ENCODE data around the gene KSR2. TPM values are rescaled to one million over a fixed set of nuclear protein-coding genes. Genes with fewer than 3 reads are reported as not detected.

Gene KSR2
- total and polyA plus RNA-seq, 2 of the 13 experiments (the other 11 are each of a cell fraction or from before 2014, with no cell fraction given): 0.02 TPM; not detected in 1

DNA sequence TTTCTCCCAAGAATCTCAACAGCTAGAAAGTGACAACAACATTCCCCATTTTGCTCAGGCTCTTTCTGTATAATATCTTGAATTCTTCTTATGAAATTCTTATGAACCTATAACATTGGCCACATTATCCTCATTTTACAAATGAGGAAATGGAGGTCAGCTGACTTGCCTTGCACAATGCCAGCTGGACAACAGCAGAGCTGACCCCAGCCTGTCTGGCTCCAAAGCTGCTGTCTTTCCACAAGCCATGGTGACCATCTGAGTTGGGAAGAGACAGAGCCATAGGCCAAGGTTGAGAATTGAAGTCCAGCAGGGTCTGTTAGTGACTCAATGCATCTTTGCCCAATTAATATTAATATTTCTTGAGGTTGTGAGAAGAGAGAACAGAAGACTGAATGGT, 87.3 kb downstream of the KSR2 start:
- no peak for ATAC-seq
- Histone ChIP-seq H3K36me3 (replicated peaks in 1 of 2; ENCODE audit: control insufficient read depth in 1 of 2, insufficient read depth in 2 of 2, low read length in 2 of 2) (no peaks in the 10 kb centered on the region), H4K20me1 (ENCODE audit: insufficient read depth, low read length) (no peaks in the 10 kb centered on the region), H3K9me3 (ENCODE audit: low read length) (no peaks in the 10 kb centered on the region), H3K9ac (ENCODE audit: insufficient read depth, low read depth, low read length) (no peak overlapping the region), H3K27me3 (ENCODE audit: control insufficient read depth in 1 of 2, insufficient read depth in 2 of 2, low read length in 2 of 2) (no peaks in the 10 kb centered on the region; a peak in 2 of 5 replicates), H3K79me2 (ENCODE audit: insufficient read depth, low read length) (no peaks in the 10 kb centered on the region), H3K4me2 (ENCODE audit: low read depth, low read length) (no peak overlapping the region), H3K27ac (ENCODE audit: extremely low read length, insufficient read depth, low read length) (no peak overlapping the region), H3K4me3 (replicated peaks in 1 of 3; ENCODE audit: insufficient read depth in 1 of 3, low read depth in 2 of 3, low read length in 3 of 3) (no peak overlapping the region), H3K4me1 (ENCODE audit: insufficient read depth, low read length) (no peaks in the 10 kb centered on the region), H2AFZ (ENCODE audit: low read length) (no peak overlapping the region)
- DNase-seq (ENCODE audit: low spot score): no peak
- ChIA-PET POLR2A (no interaction called here), CTCF (ENCODE audit: low intra/inter-chr PET ratio, low total read pairs) (no interaction called here)
- intact Hi-C loops (cut with micrococcal nuclease; ENCODE audit: unreplicated experiment): no loop called here
- no peak for FAIRE-seq
- in situ Hi-C loops (cut with HindIII; ENCODE audit: extremely low pct_ligation_motif_present, low pct_unique_long_range_greater_than_20kb): no loop called here
- no TSS peak for BruUV-seq (replicated peaks)
- TF ChIP-seq NFRKB (IDR thresholded peaks at IDR 0.05) (no peak), ARHGAP35 (CRISPR knock-in tag; IDR thresholded peaks at IDR 0.05; ENCODE audit: borderline replicate concordance) (no peak), MBNL3 (CRISPR knock-in tag; conservative IDR thresholded peaks at IDR 0.05) (no peak), ZFY (CRISPR knock-in tag; IDR thresholded peaks at IDR 0.05) (no peak), ZNF773 (CRISPR knock-in tag; IDR thresholded peaks at IDR 0.05; ENCODE audit: borderline replicate concordance) (no peak), ZNF3 (CRISPR knock-in tag; IDR thresholded peaks at IDR 0.05) (no peak), ZFP36L2 (CRISPR knock-in tag; IDR thresholded peaks at IDR 0.05) (no peak), MED8 (CRISPR knock-in tag; IDR thresholded peaks at IDR 0.05; ENCODE audit: insufficient replicate concordance) (no peak), RFX5 (IDR thresholded peaks at IDR 0.05; ENCODE audit: low read depth, low read length) (no peak), MEF2D (CRISPR knock-in tag; IDR thresholded peaks at IDR 0.05) (no peak)
- TF ChIP-seq, protein P1, sequence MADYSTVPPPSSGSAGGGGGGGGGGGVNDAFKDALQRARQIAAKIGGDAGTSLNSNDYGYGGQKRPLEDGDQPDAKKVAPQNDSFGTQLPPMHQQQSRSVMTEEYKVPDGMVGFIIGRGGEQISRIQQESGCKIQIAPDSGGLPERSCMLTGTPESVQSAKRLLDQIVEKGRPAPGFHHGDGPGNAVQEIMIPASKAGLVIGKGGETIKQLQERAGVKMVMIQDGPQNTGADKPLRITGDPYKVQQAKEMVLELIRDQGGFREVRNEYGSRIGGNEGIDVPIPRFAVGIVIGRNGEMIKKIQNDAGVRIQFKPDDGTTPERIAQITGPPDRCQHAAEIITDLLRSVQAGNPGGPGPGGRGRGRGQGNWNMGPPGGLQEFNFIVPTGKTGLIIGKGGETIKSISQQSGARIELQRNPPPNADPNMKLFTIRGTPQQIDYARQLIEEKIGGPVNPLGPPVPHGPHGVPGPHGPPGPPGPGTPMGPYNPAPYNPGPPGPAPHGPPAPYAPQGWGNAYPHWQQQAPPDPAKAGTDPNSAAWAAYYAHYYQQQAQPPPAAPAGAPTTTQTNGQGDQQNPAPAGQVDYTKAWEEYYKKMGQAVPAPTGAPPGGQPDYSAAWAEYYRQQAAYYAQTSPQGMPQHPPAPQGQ (CRISPR knock-in tag; IDR thresholded peaks at IDR 0.05; ENCODE audit: borderline replicate concordance): no peak
- TF ChIP-seq, protein P2, sequence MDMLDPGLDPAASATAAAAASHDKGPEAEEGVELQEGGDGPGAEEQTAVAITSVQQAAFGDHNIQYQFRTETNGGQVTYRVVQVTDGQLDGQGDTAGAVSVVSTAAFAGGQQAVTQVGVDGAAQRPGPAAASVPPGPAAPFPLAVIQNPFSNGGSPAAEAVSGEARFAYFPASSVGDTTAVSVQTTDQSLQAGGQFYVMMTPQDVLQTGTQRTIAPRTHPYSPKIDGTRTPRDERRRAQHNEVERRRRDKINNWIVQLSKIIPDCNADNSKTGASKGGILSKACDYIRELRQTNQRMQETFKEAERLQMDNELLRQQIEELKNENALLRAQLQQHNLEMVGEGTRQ (IDR thresholded peaks at IDR 0.05; ENCODE audit: low read depth, low read length): no peak
- TF ChIP-seq, protein P2 (CRISPR knock-in tag; IDR thresholded peaks at IDR 0.05; ENCODE audit: borderline replicate concordance): no peak
- TF ChIP-seq, protein P3, sequence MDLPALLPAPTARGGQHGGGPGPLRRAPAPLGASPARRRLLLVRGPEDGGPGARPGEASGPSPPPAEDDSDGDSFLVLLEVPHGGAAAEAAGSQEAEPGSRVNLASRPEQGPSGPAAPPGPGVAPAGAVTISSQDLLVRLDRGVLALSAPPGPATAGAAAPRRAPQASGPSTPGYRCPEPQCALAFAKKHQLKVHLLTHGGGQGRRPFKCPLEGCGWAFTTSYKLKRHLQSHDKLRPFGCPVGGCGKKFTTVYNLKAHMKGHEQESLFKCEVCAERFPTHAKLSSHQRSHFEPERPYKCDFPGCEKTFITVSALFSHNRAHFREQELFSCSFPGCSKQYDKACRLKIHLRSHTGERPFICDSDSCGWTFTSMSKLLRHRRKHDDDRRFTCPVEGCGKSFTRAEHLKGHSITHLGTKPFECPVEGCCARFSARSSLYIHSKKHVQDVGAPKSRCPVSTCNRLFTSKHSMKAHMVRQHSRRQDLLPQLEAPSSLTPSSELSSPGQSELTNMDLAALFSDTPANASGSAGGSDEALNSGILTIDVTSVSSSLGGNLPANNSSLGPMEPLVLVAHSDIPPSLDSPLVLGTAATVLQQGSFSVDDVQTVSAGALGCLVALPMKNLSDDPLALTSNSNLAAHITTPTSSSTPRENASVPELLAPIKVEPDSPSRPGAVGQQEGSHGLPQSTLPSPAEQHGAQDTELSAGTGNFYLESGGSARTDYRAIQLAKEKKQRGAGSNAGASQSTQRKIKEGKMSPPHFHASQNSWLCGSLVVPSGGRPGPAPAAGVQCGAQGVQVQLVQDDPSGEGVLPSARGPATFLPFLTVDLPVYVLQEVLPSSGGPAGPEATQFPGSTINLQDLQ (CRISPR knock-in tag; IDR thresholded peaks at IDR 0.05): no peak
- TF ChIP-seq, protein P4, sequence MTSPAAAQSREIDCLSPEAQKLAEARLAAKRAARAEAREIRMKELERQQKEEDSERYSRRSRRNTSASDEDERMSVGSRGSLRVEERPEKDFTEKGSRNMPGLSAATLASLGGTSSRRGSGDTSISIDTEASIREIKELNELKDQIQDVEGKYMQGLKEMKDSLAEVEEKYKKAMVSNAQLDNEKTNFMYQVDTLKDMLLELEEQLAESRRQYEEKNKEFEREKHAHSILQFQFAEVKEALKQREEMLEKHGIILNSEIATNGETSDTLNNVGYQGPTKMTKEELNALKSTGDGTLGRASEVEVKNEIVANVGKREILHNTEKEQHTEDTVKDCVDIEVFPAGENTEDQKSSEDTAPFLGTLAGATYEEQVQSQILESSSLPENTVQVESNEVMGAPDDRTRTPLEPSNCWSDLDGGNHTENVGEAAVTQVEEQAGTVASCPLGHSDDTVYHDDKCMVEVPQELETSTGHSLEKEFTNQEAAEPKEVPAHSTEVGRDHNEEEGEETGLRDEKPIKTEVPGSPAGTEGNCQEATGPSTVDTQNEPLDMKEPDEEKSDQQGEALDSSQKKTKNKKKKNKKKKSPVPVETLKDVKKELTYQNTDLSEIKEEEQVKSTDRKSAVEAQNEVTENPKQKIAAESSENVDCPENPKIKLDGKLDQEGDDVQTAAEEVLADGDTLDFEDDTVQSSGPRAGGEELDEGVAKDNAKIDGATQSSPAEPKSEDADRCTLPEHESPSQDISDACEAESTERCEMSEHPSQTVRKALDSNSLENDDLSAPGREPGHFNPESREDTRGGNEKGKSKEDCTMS (CRISPR knock-in tag; conservative IDR thresholded peaks at IDR 0.05): no peak
- TF ChIP-seq, protein P5, sequence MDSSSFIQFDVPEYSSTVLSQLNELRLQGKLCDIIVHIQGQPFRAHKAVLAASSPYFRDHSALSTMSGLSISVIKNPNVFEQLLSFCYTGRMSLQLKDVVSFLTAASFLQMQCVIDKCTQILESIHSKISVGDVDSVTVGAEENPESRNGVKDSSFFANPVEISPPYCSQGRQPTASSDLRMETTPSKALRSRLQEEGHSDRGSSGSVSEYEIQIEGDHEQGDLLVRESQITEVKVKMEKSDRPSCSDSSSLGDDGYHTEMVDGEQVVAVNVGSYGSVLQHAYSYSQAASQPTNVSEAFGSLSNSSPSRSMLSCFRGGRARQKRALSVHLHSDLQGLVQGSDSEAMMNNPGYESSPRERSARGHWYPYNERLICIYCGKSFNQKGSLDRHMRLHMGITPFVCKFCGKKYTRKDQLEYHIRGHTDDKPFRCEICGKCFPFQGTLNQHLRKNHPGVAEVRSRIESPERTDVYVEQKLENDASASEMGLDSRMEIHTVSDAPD (CRISPR knock-in tag; IDR thresholded peaks at IDR 0.05): no peak

All from HepG2 (cell line).